NCI-H460 (cell line): ENCODE data around the gene ECEL1. TPM values are rescaled to one million over a fixed set of nuclear protein-coding genes. Genes with fewer than 3 reads are reported as not detected.
A peak's percentile ranks its signal among the peaks of the same experiment; 100 is the strongest.

Experiments
- DNase-seq: peaks from one replicate; pipeline ENCODE4 v3.0.0-alpha.2; 2016; ENCODE audit warnings: low read depth; ENCODE audit errors: extremely low read depth
- total RNA-seq: library from RNA; depleted of rRNA; stranded (reverse); fragments of >200 nt; shearing (Covaris generic); gene quantifications from 2 replicates; pipeline ENCODE4 v1.2.3, GENCODE V29; 2014

The ECEL1 gene
- total RNA-seq, 1 experiment from 2014 or later = 2.0 TPM

GRCh38 chr2:232485348-232485756 is 2.3 kb downstream of the ECEL1 start:
- no peak for DNase-seq

- no peak for DNase-seq
These were observed 2.8 kb downstream of the ECEL1 start for GRCh38 chr2:232484628-232485347.

- no peak for DNase-seq
These were observed 3.6 kb downstream of the ECEL1 start for GRCh38 chr2:232483923-232484627.

- no peak for DNase-seq
These were observed 4.2 kb downstream of the ECEL1 start for GRCh38 chr2:232483311-232483922.

GRCh38 chr2:232482301-232483238 is 5.1 kb downstream of the ECEL1 start:
- DNase-seq = no peak

- DNase-seq = no peak
These were observed 6.1 kb downstream of the ECEL1 start for GRCh38 chr2:232481322-232482140.

GRCh38 chr2:232480201-232481190 is 7.1 kb downstream of the ECEL1 start:
- DNase-seq = no peak

GRCh38 chr2:232479341-232480200 is 8.1 kb downstream of the ECEL1 start:
- DNase-seq = no peak

- DNase-seq = no peak
These were observed 8.9 kb downstream of the ECEL1 start for GRCh38 chr2:232478571-232479340.

GRCh38 chr2:232477751-232478510 is 9.7 kb downstream of the ECEL1 start:
- no peak for DNase-seq

GRCh38 chr2:232476791-232477190 is 10.8 kb downstream of the ECEL1 start:
- DNase-seq = no peak

- DNase-seq = no peak
These were observed 11.6 kb downstream of the ECEL1 start for GRCh38 chr2:232476045-232476444.

- peak; percentile 12 for DNase-seq
These were observed 14.2 kb downstream of the ECEL1 start for GRCh38 chr2:232473467-232473890.

- no peak for DNase-seq
These were observed 21.4 kb downstream of the ECEL1 start for GRCh38 chr2:232466221-232466620.

GRCh38 chr2:232465061-232465460 is 22.6 kb downstream of the ECEL1 start:
- no peak for DNase-seq

GRCh38 chr2:232464544-232464885 is 23.1 kb downstream of the ECEL1 start:
- DNase-seq = no peak
